Measurements from ENCODE around the gene DMPK. TPM values are rescaled to one million over a fixed set of nuclear protein-coding genes. Genes with fewer than 3 reads are reported as not detected.

Gene DMPK
- total RNA-seq, 2 donors from 2014 or later: 31.7 to 42.4 TPM

GRCh38 chr19:45767881-45768654 lies 14.2 kb downstream of the DMPK start:
- Mint-ChIP-seq H3K4me3 (peak overlapping the region; percentile 73 to 75), H3K9me3 (no peaks in the 10 kb centered on the region), H3K27me3 (ENCODE audit: low read depth) (peaks cover 4% of the 10 kb centered on the region), H3K36me3 (ENCODE audit: insufficient read depth in 2 of 2) (no peaks in the 10 kb centered on the region), H3K4me1 (ENCODE audit: low read depth) (peaks cover 5% of the 10 kb centered on the region), H3K27ac (no peak overlapping the region)
- DNase-seq: peak; percentile 44
- no peak for ATAC-seq (replicated peaks in 1 of 2)

GRCh38 chr19:45767410-45767880 lies 14.8 kb downstream of the DMPK start:
- ATAC-seq (replicated peaks in 1 of 2) (no peak), DNase-seq (no peak)
- H3K27me3 Mint-ChIP-seq (ENCODE audit: low read depth): peaks cover 4% of the 10 kb centered on the region
- H3K27ac Mint-ChIP-seq: no peak overlapping the region
- H3K4me1 Mint-ChIP-seq (ENCODE audit: low read depth): peaks cover 5% of the 10 kb centered on the region
- H3K9me3 Mint-ChIP-seq: no peaks in the 10 kb centered on the region
- H3K36me3 Mint-ChIP-seq (ENCODE audit: insufficient read depth in 2 of 2): no peaks in the 10 kb centered on the region
- peak overlapping the region; percentile 58 to 75 for H3K4me3 Mint-ChIP-seq

- Mint-ChIP-seq H3K9me3 (no peaks in the 10 kb centered on the region), H3K27me3 (ENCODE audit: low read depth) (peaks cover 4% of the 10 kb centered on the region), H3K36me3 (ENCODE audit: insufficient read depth in 2 of 2) (no peaks in the 10 kb centered on the region), H3K4me1 (ENCODE audit: low read depth) (peaks cover 5% of the 10 kb centered on the region), H3K4me3 (peak overlapping the region; percentile 58 to 75), H3K27ac (no peak overlapping the region)
- ATAC-seq (replicated peaks in 1 of 2): no peak
- no peak for DNase-seq
Observed at GRCh38 chr19:45766869-45767346, 15.4 kb downstream of the DMPK start.

- Mint-ChIP-seq H3K4me3 (no peak overlapping the region), H3K9me3 (no peaks in the 10 kb centered on the region), H3K4me1 (ENCODE audit: low read depth) (peaks cover 5% of the 10 kb centered on the region), H3K36me3 (ENCODE audit: insufficient read depth in 2 of 2) (no peaks in the 10 kb centered on the region), H3K27me3 (ENCODE audit: low read depth) (peaks cover 4% of the 10 kb centered on the region), H3K27ac (no peak overlapping the region)
- no peak for ATAC-seq (replicated peaks in 1 of 2)
- no peak for DNase-seq
Observed at GRCh38 chr19:45766296-45766868, 15.9 kb downstream of the DMPK start.

GRCh38 chr19:45765702-45766295 lies 16.5 kb downstream of the DMPK start:
- ATAC-seq (replicated peaks in 1 of 2) (no peak), DNase-seq (no peak)
- peaks cover 4% of the 10 kb centered on the region for H3K27me3 Mint-ChIP-seq (ENCODE audit: low read depth)
- H3K36me3 Mint-ChIP-seq (ENCODE audit: insufficient read depth in 2 of 2): no peaks in the 10 kb centered on the region
- H3K4me3 Mint-ChIP-seq: peak overlapping the region in 1 of 2 donors; percentile 45
- H3K4me1 Mint-ChIP-seq (ENCODE audit: low read depth): peaks cover 5% of the 10 kb centered on the region
- no peak overlapping the region for H3K27ac Mint-ChIP-seq
- H3K9me3 Mint-ChIP-seq: no peaks in the 10 kb centered on the region

GRCh38 chr19:45764945-45765701 lies 17.2 kb downstream of the DMPK start:
- H3K4me1 Mint-ChIP-seq (ENCODE audit: low read depth): peaks cover 5% of the 10 kb centered on the region
- DNase-seq (no peak), ATAC-seq (replicated peaks in 1 of 2) (no peak)
- no peaks in the 10 kb centered on the region for H3K9me3 Mint-ChIP-seq
- H3K36me3 Mint-ChIP-seq (ENCODE audit: insufficient read depth in 2 of 2): no peaks in the 10 kb centered on the region
- H3K27me3 Mint-ChIP-seq (ENCODE audit: low read depth): peaks cover 4% of the 10 kb centered on the region
- no peak overlapping the region for H3K4me3 Mint-ChIP-seq
- no peak overlapping the region for H3K27ac Mint-ChIP-seq

GRCh38 chr19:45764475-45764874 lies 17.8 kb downstream of the DMPK start:
- Mint-ChIP-seq H3K27me3 (ENCODE audit: low read depth) (peaks cover 4% of the 10 kb centered on the region), H3K4me3 (no peak overlapping the region), H3K36me3 (ENCODE audit: insufficient read depth in 2 of 2) (no peaks in the 10 kb centered on the region), H3K4me1 (ENCODE audit: low read depth) (peaks cover 1% of the 10 kb centered on the region), H3K9me3 (no peaks in the 10 kb centered on the region), H3K27ac (no peak overlapping the region)
- ATAC-seq (replicated peaks in 1 of 2) (no peak), DNase-seq (no peak)

GRCh38 chr19:45763691-45764294 lies 18.5 kb downstream of the DMPK start:
- ATAC-seq (replicated peaks in 1 of 2): no peak
- no peak overlapping the region for H3K27ac Mint-ChIP-seq
- no peak for DNase-seq
- H3K27me3 Mint-ChIP-seq (ENCODE audit: low read depth): peaks cover 4% of the 10 kb centered on the region
- no peaks in the 10 kb centered on the region for H3K4me1 Mint-ChIP-seq (ENCODE audit: low read depth)
- no peak overlapping the region for H3K4me3 Mint-ChIP-seq
- H3K36me3 Mint-ChIP-seq (ENCODE audit: insufficient read depth in 2 of 2): no peaks in the 10 kb centered on the region
- H3K9me3 Mint-ChIP-seq: no peaks in the 10 kb centered on the region

- Mint-ChIP-seq H3K4me1 (ENCODE audit: low read depth) (no peaks in the 10 kb centered on the region), H3K4me3 (no peak overlapping the region), H3K9me3 (no peaks in the 10 kb centered on the region), H3K36me3 (ENCODE audit: insufficient read depth in 2 of 2) (no peaks in the 10 kb centered on the region), H3K27ac (no peak overlapping the region), H3K27me3 (ENCODE audit: low read depth) (peaks cover 4% of the 10 kb centered on the region)
- DNase-seq (no peak), ATAC-seq (replicated peaks in 1 of 2) (no peak)
Observed at GRCh38 chr19:45762870-45763631, 19.2 kb downstream of the DMPK start.

- H3K27me3 Mint-ChIP-seq (ENCODE audit: low read depth): no peaks in the 10 kb centered on the region
- no peak for ATAC-seq (replicated peaks in 1 of 2)
- H3K27ac Mint-ChIP-seq: no peak overlapping the region
- no peaks in the 10 kb centered on the region for H3K9me3 Mint-ChIP-seq
- no peak for DNase-seq
- H3K4me1 Mint-ChIP-seq (ENCODE audit: low read depth): no peaks in the 10 kb centered on the region
- H3K36me3 Mint-ChIP-seq (ENCODE audit: insufficient read depth in 2 of 2): no peaks in the 10 kb centered on the region
- H3K4me3 Mint-ChIP-seq: no peak overlapping the region
Observed at GRCh38 chr19:45761714-45762113, 20.6 kb downstream of the DMPK start.

- ATAC-seq (replicated peaks in 1 of 2) (no peak), DNase-seq (no peak)
- Mint-ChIP-seq H3K4me1 (ENCODE audit: low read depth) (no peaks in the 10 kb centered on the region), H3K4me3 (no peak overlapping the region), H3K36me3 (ENCODE audit: insufficient read depth in 2 of 2) (no peaks in the 10 kb centered on the region), H3K27me3 (ENCODE audit: low read depth) (no peaks in the 10 kb centered on the region), H3K27ac (no peak overlapping the region), H3K9me3 (no peaks in the 10 kb centered on the region)
Observed at GRCh38 chr19:45758921-45759320, 23.4 kb downstream of the DMPK start.

- Mint-ChIP-seq H3K27me3 (ENCODE audit: low read depth) (no peaks in the 10 kb centered on the region), H3K4me3 (no peak overlapping the region), H3K36me3 (ENCODE audit: insufficient read depth in 2 of 2) (no peaks in the 10 kb centered on the region)
Observed at GRCh38 chr19:45757695-45758094, 24.6 kb downstream of the DMPK start.

More at GRCh38 chr19:45757695-45758094, 24.6 kb downstream of the DMPK start:
- Mint-ChIP-seq H3K4me1 (ENCODE audit: low read depth) (no peaks in the 10 kb centered on the region), H3K9me3 (no peaks in the 10 kb centered on the region), H3K27ac (no peak overlapping the region)
- ATAC-seq (replicated peaks in 1 of 2) (no peak), DNase-seq (no peak)

All from activated T-cell treated with anti-CD3 and anti-CD28 coated beads, Interleukin-2, amount 50 U/mL, for 72 hours (primary cell).